Limb (tissue), 2 donors: Measurements from ENCODE around the gene MAN1B1.
"Not testable (repeated sequence)": the region's sequence is repeated elsewhere in the genome, so short reads cannot be mapped to it uniquely, and the experiment has no call there.

ENCODE experiments used
- DNase-seq, 2 donors: peaks; one replicate each; pipeline ENCODE4 v3.0.0-alpha.2; 2016; ENCODE audit errors: extremely low spot score in 2 of 2

The MAN1B1 gene

DNA sequence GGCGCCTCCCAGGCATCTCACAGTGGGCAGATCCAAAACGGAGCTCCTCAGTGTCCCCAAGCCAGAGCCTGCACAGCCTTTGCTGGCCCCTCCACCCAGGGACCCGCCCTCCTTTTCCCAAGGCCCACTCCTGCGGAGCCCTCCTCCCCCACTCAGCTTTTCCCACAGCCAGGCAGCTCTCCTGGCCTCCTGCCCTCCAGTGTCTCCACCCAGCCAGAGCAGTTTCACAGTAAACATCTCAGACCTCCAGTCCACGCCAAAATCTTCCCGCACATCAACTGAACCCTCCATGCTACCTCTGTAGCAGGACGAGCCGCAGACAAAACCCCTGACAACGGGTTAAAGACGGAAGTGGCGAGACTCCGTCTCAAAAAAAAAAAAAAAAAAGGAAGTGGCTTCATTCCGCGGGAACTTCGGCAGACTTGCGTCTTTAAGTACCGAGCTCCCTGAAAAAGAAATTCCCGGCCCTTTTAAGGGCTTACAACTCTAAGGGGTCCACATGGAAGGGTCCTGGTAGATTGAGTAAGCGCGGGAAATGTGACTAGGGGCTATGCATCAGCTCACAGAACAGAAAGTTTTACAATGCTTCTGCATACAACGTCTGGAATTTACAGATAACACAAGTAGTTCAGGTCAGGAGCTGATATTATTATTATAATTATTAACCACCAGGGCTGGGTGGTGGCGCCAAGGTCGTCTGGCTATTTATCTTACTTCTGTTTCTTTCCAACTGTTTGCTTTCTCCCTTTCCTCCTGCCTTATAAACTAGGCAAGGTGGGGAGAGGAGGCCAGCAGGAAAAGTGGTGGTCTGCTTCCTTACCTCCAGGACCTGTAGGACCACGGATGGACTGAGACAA is 40.7 kb downstream of the MAN1B1 start:
- DNase-seq, result no peak

DNA sequence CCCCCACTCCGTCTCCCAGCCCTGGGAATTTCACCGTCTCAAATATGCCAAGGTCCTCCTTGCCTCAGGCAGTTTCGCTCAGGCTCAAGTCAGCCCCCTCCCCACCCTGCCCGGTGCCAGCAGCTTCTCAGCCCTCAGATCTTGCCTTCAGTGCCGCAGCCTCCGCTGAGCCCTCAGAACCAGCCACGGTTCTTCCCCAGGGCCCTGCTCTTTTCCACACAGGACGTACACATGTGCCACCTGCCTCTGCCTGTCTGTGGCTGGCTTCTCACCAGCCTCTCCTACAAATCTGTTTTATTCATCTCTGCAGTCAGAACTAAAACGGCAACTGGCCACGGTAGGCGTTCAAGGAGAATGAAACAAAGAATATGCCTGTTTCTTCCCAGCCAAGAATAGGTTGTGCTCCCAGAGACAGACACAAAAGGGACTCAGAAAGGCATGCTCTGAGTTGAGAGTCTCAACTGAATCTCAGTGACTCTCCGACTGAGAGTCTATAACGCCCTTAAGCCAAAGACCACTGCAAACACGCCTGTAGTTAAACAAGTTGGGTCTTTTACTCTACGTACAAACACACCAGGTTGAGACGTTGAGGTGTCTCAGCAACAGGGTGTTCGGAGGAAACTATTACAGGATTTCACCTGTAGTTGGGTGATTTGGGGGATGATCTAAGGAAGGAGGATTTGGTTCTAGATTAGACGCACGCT is 41.5 kb downstream of the MAN1B1 start:
- no peak for DNase-seq

DNA sequence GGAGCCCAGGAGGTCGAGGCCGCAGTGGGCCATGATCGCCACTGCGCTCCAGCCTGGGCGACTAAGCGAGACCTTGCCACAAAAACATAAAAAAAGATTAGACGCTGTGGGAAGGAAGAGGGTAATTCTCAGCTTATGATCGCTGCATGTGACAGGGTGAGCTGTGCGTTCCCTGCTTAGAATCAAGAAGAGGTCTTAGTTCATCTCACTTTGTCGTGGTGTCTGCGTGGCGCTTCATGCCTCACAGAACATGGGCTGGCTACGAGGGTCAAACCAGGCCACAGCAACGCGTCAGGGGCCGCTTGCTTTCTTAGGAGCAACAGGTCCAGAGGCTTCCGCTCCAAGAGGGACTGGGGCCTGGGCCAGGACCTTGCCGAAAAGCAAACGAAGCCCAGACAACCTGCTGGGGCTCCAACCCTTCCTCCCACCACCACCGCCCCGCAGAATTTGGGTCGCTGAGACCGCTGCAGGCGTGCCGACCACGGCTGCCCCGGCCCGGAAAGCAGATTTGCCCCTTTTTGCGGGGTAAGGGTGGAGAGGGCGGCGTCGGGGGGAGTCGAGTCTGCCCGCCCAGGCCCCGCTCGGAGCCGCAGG is 42.2 kb downstream of the MAN1B1 start:
- no peak for DNase-seq

DNA sequence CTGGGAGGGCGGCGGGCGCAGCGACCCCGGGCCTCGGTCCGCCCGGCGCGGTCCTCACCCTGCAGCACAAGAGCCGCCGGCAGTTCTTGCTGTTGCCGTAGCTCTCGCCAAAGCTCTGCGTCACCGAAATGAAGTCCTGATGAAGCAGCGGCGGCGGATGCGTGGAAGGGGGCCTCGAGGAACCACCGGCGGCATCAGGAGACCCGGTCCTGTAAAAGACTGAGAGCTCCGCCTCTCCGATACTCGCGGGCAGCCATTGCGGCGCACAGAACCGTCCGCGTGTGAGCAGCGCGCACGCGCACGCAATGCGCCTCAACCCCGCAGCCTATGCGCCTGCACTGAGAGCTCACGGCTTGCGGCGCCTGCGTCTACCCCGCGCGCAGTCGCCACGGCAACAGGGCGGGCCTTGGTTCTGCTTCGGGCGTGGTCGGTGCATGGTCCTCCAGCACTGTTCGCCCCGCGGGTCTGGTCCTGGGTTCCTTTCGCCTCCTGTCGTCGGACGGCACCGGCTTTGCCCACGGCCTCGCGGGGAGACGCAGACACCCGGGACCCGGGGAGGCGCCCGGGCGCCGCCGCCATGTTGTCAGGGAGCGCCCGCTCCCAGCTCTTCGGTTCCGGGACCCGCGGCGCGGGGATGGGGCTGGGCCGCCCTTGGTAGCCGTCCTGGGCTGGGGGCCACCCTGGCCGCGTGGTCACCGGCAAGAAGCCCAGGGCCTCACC is 42.8 kb downstream of the MAN1B1 start:
- DNase-seq, result peak; percentile 89 to 91

DNA sequence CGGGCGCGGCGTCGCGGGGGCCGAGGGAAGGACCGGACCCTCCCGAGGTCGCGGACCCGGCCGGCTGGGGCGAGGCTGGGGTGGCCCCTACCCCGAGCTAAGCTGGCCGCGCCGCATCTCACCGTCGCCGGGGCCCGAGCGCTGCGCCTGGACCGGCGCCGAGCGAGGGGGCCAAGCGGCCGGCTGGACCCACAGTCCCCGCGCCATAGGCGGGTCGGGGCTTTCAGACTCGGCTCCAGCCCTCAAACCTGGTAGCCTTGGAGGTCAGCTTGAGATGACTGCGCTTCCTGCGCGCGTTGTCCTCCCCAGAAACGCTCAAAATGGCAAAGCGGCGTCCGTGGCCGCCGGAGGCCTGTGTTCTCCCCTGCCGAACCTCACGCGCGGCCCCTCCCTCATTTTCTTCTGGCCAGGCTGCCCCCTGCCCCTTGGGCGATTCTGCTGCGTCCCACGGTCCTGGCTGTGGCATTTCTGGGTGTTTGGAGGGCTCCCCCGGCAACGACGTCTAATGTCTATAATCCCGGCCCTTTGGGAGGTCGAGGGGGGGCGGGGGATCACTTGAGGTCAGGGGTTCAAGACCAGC is 43.5 kb downstream of the MAN1B1 start:
- no peak for DNase-seq

DNA sequence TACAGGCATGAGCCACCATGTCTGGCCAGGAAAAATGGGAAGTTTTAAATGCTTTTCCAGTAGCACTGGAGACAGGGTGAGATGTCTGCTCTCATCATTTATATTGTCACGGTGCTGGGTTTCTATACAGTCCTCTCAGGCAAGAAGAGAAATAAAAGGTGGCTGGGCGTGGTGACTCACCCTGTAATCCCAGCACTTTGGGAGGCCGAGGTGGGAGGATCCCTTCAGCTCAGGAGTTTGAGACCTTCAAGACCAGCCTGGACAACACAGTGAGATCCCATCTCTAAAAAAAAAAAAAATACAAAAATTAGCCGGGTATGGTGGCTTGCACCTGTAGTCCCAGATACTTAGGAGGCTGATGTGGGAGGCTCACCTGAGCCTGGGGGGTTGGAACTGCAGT is 47.4 kb downstream of the MAN1B1 start:
- no peak for DNase-seq

DNA sequence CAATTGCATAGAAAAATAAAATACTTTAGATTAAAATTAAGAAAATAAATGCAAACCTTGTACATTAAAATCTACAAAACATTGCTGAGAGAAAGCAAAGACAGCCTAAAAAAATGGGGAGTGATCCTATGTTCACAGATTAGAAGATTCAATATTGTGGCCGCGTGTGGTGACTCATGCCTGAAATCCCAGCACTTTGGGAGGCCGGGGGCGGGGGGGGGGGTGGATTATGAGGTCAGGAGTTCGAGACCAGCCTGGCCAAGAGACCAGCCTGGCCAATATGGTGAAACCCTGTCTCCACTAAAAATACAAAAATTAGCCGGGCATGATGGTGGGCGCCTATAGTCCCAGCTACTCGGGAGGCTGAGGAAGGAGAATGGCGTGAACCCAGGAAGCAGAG is 48.4 kb downstream of the MAN1B1 start:
- DNase-seq, result not testable (repeated sequence)

DNA sequence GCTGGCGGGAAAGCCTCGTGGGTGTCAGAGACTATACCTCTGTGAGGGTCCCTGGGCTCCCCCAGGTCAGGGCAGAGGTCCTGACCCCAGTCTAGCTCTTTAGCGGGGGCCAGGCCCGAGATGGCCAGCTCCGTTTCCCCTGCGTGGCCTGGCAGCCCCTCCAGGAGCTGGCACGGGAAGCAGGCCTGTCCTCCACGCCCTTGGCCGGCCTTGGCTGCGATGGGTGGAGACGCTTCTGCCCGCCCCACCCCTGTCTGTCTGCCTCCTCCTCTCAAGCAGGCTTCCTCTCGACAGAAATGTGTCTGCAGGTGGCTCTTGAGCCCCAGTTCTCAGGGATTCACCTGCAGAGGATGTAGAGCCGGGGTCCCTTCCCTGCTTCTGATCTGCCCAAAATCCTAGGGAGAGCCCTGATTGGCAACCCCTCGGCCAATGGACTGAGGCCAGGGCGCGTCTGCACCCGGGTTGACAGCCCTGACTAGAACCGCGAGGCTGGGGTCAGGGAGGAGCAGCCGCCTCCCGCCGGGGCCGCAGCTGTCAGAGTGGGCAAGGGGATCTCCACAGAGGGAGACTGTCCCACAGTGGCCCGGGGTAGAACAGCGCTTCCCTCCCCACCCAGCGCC is 49.6 kb downstream of the MAN1B1 start:
- no peak for DNase-seq

DNA sequence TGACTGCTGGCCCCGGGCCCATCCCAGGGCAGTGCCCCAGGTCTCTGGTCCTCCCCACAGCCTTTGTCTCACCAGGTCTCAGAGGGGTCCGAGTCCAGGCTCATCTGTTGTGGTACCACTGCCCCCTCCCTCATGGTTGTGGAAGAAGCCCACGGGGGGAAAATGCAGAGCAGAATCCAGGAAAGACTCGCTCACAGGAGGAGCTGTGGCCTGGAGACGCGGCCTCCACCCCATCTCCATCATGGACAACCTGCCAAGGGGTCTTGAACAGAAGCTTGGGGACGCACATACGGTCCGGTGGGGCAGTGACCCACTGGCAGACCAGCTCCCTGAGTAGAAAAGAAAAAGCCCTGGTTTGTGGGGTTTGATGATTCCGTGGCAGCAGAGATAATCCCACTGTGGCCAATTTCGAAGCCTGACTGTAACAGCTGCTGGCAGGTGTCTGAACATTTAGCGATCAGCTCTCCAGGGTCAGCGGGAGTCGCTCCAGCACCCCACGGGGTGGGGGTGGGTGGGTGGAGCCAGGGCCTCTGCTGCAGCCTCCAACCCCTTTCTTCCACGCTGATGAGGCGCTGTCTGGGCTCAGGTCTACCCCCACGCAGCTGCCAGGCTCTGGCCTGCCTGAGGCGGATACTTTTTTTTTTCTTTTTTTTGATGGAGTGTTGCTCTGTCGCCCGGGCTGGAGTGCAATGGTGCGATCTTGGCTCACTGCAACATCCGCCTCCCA is 50.3 kb downstream of the MAN1B1 start:
- DNase-seq, result no peak

DNA sequence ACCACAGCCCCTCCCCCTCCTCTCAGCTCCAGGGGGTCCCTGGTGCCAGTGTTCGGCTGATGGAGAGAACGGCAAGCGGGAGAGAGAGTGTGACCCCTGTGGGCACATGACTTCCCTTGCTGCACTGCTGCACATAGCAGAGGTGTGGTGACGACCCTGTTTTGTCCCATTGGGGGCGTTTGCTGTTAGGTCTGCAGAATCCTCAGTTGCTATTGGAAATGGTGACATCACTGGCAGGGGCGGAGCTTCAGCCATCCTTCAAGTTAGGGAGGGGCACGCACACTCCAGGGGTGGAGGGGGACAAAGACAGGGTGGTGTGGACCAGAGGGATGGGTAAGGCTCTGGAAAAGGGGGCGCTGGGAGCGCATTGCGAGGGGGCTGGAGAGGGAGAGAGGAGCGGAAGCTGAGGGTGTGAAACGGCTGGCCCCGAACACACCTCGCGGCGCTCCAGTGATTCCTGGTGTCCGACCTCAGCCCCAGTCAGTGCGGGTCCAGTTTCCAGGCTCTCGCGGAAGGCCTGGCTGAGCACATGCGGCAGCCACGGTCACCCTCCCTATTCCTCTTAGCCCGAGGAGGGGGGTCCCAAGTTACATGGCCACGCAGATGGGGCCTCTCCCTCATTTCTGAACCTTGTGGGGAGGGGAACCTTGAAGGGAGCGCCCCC is 51.4 kb downstream of the MAN1B1 start:
- DNase-seq, result peak in 1 of 2 donors; percentile 75

DNA sequence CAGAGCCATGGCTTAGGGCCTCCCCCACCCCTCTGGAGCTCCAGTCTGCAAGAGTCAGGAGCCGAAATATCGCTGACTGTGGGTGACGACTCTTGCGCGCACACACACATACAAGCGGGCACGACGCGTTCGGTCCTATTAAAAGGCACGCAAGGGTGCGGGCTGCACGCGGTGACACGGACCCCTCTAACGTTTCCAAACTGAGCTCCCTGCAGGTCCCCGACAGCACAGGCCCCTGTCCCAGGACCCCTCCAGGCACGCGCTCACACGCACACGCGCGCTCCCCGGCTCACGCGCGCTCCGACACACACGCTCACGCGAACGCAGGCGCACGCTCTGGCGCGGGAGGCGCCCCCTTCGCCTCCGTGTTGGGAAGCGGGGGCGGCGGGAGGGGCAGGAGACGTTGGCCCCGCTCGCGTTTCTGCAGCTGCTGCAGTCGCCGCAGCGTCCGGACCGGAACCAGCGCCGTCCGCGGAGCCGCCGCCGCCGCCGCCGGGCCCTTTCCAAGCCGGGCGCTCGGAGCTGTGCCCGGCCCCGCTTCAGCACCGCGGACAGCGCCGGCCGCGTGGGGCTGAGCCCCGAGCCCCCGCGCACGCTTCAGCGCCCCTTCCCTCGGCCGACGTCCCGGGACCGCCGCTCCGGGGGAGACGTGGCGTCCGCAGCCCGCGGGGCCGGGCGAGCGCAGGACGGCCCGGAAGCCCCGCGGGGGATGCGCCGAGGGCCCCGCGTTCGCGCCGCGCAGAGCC is 52.1 kb downstream of the MAN1B1 start, which contains the start of gene GRIN1:
TSS of gene GRIN1 (plus strand) at position 433 of the 746 bp plus-strand sequence. CDS start 333 bp downstream, outside the sequence.
- DNase-seq, result peak; percentile 34 to 77

DNA sequence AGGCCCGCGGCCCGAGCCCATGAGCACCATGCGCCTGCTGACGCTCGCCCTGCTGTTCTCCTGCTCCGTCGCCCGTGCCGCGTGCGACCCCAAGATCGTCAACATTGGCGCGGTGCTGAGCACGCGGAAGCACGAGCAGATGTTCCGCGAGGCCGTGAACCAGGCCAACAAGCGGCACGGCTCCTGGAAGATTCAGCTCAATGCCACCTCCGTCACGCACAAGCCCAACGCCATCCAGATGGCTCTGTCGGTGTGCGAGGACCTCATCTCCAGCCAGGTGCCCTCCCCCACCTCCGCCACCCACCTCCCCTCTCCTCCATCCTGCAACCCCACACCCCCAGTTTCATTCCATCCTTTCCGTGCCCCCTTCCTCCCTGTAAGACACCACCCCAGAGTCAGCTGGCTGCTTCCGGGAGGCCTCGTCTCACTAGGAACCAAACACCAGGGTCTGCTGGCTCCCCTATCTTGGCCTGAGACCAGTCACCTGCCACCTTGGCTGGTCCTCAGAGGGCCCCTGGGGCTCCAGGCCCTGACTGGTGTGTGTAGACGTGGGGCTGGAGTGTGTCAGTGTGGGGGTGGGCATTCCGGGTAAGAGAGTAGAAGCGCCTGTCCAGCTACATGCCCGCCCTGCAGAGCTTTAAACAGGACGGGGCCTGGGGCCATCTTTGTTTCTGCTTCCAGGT is 52.8 kb downstream of the MAN1B1 start:
- DNase-seq, result no peak

DNA sequence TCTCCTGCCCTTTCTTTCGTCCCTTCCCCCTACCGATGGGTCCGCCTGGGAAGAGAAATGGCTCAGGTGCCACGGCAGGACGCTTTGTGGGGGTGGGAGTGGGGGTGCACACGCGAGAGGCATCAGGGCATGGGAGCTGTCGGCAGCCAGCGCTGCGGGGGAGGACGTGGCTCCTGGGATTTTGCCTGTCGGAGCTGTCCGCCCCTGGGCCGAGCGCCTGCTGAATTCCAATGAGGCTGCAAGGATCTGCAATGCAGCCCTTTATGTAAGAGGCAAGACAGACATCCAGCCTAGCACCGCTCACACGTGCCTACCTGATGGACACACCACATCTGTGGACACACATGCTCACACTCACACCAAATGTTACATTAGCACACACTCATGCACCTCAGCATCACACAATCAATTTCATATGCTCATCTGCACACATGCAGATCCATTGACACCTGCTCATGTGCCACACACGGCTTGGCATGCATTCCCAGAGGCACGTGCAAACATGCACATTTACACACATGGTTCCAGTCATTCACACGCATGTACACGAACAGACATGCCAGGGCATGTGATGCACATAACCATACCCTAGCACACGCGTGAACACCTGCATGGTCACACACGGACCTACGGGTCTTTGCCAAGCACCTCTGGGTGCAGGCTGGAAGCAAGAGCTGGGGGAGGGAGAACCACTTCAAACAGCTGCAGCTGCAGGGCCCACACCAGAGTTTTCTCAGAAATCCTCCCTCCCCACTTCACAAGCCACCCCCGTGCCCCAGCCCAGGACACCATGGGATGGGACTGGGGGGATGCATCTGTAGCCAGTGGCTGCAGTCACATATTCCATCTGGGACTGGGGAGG is 53.6 kb downstream of the MAN1B1 start:
- no peak for DNase-seq

DNA sequence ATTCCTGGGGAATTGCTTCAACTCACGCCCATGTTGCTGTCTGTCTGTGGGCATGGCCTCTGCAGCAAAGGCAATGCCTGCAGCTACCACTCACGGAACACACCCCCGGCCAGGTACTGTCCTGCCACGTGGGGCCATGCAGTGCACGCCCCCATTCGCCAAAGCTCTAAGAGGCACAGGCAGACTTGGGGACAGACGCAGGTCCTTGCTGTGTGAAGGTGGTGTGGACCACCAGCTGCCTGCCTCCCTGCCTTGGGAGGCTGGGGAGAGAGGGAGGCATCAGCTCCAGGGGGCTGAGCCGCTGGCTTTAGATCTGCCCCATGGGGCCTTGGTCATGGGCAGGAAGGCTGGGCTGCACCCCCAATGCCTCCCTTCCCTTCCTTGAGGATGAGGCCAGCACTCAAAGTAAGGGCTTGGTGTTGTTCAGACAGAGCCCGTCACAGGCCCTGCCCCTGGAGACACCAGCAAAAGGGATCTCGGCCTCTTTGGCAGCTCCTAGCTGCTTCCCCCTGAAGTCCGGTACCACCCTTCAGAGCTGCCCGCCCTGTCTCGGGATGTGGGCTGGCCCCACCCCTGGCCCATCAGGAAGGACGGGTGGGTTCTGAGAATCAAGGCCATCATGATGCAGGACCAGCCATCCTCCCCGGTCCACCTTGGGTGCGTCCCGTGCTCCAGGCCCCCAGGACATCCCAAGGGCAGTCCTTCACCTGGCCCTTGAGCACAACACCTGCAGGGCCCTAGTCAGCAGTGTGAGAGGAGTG is 54.4 kb downstream of the MAN1B1 start:
- no peak for DNase-seq

DNA sequence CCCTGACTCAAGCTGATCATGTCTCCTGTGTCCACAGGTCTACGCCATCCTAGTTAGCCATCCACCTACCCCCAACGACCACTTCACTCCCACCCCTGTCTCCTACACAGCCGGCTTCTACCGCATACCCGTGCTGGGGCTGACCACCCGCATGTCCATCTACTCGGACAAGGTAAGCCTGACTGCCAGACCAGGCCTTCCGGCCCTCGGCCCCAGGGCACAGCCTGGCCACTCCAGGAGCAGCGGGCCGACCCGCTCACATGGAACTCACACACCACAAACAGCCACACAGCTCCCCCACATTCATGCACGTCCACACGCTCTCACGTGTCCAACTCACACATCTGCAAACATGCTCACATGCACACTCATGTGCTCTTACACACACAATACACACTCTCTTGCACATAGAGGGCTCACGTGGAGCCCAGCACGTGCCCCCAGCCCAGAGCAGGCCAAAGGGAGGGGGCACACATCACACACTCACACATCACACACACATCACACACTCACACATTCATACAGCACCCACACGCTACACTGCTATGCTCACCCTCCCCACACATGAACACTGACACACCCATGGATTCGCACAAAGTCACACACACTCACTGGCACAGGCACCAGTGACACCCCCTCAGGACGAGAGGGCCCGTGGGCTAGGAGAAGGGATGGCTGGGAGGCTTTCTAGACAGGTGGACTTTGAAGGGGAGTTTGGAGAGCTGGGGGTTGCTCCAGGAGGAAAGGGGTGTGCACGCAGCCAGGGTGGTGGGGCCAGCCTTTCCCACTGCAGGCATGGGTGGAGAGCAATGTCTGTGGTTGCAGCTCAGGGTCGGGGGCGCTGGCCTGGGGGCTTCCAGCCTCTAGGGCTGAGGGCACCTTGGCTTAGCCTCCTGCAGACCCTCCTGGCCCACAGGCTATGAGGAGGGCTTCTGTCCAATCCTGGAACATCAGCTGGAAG is 55.5 kb downstream of the MAN1B1 start:
- no peak for DNase-seq
